GM21390 (cell line): Measurements from ENCODE around the gene NUAK1.
"Not testable (repeated sequence)": the region's sequence is repeated elsewhere in the genome, so short reads cannot be mapped to it uniquely, and the experiment has no call there.

Experiments used
- ATAC-seq: cut with Tn5 transposase; IDR thresholded peaks from one replicate; pipeline ENCODE4 v1.9.1; 2021; ENCODE audit not compliant: unreplicated experiment

The NUAK1 gene

DNA sequence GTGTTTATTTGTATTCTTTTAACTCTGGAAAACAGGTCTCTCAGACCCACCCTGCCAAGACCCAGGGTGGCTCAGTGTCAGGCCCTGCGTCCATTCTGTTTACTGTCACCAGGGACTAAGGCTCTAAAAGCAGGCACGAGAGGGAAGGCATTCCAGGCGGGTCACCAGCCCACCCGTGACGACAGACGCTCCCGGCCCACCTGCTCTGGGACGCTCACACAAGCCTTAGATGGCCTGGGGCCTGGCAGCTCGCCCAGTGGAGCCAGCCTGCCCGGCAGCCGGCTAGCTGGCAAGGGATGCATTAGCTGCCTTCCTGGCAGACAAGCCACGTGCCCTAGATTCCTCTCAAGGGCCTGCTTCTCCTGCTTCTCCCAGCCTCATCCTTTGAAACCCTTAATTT lies 9.2 kb upstream of the NUAK1 start:
- no peak for ATAC-seq

DNA sequence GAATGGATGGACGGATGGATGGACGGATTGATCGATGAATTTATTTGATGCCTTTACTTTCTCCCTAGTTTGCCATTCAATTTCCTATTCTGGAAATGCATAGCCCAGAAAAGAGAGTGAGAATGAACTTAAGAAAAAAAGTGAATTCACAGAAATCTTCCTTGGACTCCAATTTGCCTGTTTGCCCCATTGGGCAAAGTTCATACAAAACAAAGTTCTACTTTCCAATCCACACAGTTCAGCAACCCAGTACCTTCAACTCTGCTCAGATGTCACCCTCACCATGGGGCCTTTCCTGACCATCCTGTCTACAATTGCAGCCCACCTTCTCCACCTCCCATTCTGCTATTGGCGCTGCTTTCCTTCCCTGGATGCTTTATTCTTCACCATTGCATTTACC lies 8.2 kb upstream of the NUAK1 start:
- no peak for ATAC-seq

DNA sequence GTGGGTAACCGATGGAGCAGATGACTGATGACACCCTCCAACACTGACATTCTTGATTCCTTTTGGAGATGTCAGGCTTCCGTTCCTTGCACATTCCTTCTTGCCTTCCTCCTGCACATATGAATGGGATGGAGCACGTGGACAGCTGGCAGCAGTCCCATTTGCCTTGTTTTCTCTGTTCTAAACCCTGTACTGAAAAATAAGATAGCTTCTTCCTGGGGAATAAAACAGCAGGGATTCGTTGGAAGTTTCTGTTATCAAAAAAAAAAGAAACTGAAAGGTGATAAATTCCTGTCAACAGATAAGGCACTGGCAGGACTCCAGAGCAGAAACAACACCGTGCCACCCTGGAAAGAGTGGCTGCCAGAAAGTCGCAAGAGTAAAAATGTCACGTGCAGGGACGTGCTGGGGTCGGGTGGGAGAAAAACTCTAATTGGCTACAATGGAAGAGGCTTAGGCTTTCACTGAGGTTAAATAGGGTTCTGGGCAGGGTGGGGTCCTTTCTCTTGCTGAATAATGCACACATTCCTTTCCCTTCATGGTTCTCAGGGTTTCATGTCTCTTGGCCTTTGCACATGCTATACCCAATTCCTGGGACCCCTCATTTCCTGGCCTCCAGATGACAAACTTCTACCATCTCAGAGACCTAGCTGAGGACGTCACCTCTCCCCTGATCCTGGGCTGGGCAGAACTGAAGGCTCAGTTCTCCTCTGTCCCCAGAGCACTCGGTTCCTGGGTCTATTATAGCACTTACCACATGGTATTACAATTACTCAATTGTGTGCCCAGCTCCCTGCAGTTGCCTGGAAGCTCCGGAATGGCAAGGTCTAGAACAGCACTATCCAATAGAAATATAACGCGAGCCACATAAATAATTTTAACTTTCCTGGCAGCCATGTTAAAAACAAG lies 7.0 kb upstream of the NUAK1 start:
- ATAC-seq: no peak

DNA sequence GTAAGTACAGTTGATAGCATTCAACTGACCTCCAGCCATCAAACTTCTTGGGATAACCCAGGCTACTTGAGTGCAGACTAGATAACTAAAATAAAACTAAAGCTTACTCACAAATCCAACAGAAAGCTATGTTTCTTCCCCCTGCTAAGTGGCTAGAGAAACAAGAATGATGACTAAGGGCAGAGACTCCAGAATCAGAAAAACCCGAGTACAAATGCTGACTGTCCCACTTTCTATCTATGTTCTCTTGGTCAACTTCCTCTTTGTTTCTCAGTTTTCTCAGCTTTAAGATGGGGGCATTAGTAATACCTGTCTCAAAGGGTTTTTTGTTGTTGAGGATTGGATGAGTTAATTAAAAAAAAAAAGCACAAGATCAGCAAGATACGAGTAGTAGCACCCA lies 6.1 kb upstream of the NUAK1 start:
- ATAC-seq: no peak

DNA sequence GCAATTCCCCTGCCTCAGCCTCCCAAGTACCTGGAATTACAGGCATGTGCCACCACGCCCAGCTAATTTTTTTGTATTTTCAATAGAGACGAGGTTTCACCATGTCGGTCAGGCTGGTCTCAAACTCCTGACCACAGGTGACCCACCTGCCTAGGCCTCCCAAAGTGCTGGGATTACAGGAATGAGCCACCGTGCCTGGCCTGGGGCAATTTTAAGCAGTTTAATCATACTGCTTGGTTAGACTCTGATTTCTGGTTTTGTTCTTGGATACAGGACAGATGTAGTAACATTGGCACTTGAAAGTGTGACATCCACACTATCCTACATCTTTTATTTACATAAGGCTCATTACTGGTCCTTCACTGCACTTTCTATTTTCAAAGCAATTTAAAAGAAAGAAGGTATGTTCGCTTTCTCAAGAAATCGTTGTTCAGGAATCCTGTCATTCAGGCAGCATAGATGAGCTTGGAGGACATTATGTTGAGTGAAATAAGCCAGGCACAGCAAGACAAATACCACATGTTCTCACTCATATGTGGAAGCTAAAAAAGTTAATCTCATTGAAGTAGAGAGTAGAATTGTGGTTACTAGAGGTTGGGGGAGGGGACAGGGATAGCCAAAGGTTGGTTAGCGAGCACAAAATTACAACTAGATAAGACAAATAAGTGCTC lies 4.0 kb upstream of the NUAK1 start:
- ATAC-seq: no peak

DNA sequence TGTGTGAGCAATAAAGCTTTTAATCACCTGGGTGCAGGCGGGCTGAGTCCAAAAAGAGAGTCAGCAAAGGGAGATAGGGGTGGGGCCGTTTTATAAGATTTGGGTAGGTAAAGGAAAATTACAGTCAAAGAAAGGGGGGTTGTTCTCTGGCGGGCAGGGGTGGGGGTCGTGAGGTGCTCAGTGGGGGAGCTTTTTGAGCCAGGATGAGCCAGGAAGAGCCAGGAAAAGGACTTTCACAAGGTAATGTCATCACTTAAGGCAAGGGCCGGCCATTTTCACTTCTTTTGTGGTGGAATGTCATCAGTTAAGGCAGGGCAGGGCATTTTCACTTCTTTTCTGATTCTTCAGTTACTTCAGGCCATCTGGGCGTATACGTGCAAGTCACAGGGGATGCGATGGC lies 3.2 kb upstream of the NUAK1 start:
- not testable (repeated sequence) for ATAC-seq

DNA sequence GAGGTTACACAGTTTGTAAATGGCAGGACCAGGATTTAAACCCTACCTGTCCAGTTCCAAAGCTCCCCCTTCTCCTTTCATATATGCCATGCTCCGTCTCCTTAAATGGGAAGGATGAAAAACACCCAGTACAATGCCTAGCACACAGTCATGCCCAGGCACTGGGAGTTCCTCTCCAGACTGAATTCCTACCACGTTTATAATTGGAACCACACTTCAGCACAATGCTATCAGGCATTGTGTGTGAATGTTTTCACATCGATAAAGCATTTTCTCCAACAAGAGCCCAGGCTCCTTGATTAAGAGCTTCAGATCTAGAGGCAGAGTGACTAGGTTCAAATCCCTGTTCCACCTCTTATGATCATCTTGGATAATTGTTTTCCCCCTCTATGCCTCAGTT lies 2.7 kb upstream of the NUAK1 start:
- ATAC-seq: no peak

DNA sequence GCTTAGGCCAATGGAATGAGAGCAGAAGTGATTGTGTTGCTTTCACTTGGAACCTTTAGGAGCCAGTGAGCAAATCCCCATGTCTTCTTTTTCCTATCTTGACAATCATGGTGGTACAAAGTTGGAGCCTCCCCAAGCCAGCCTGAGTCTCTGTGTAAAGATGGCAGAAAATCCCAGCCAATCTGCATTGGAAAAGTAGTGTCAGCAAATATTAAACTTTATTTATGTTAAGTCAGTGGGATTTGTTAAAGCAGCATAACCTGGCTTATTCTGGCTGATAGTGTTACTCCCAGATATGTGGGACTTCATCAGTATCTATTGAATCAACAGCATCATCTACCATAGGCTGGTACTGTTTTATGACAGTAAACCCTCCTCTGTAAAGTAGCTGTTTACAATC lies 2.2 kb upstream of the NUAK1 start:
- no peak for ATAC-seq

DNA sequence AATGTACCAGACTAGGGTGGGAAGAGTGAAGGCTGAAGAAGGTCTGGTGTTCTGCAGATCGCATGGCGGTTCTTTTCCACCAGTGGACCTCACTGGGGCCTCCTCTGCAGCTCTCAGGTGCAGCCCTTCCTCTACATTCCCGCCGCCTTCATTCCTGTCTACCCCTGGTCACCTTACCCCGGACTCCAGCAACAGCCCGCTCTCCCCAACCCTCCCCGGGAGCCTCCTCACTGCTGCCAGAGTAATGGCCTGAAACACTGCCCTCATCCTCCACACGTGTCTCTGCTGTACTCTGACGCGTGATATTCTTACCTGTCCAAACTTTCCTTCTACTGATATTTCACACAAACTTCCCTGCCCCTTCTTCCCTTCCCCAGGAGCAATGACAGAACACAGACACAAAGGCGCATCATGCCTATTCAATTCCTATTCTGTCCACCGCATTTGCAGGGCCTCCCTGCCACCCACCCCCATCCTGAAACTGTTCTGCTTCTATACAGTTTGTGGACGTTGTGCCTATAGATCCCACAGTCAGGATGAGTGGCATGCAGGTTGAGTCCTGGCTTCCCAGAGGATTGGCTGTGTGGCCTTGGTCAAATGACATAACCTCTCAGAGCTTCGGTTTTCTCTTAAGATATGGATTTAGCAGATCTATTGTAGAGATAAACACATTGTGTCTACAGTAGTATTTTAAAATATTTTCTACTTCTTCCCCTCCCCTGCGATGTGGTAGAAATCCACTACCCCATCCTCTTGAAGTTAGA lies 1.7 kb upstream of the NUAK1 start:
- ATAC-seq: no peak

DNA sequence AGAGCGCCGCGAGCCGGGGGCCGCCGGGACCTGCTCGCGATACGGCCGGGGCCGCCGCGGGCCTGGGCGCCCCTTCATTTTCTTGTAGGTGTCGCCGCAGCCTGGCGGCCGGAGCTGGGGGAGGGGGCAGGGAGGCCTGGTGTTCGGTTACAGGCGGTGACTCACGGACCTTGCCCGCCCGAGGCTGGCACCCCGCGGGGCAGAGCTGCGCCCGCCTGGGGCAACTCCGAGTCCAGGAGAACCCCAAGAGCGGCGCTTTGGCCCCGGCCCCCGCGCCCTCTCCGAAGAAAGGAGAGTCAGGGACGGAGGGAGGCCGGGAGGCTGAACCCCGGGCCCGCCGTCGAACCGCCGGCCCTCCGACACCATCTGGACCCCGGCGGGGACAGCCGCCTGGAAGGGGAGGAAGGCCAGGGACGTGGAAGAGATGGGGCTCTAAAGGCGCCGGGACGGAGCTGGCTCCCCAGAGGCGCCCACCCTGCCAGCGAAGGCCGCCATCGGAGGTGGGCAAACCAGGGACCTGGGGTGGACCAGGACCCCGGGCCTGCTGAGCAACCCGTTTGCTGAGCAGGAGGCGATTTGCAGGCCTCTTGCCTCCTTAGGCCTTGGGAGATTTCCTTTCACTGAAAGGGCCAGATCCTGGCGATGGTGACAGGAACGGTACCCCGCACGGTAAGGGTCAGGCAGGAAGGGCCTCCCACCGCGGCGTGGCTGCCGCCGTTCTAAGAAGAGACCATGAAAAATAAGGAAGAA lies 843 bp upstream of the NUAK1 start:
- no peak for ATAC-seq

DNA sequence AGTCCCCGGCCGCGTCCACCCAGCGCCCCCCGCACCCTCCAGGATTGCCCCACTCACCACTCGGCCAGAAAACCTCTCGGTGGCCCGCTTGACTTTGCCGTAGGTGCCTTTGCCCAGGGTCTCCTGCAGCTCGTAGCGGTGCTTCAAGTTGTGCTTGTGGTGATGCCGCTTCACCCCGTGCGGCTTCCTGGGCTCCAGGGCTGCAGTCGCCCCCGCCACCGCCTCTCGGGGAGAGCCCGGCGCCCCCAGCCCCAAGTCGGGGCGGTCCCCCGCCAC lies 459 bp downstream of the NUAK1 start:
- no peak for ATAC-seq

DNA sequence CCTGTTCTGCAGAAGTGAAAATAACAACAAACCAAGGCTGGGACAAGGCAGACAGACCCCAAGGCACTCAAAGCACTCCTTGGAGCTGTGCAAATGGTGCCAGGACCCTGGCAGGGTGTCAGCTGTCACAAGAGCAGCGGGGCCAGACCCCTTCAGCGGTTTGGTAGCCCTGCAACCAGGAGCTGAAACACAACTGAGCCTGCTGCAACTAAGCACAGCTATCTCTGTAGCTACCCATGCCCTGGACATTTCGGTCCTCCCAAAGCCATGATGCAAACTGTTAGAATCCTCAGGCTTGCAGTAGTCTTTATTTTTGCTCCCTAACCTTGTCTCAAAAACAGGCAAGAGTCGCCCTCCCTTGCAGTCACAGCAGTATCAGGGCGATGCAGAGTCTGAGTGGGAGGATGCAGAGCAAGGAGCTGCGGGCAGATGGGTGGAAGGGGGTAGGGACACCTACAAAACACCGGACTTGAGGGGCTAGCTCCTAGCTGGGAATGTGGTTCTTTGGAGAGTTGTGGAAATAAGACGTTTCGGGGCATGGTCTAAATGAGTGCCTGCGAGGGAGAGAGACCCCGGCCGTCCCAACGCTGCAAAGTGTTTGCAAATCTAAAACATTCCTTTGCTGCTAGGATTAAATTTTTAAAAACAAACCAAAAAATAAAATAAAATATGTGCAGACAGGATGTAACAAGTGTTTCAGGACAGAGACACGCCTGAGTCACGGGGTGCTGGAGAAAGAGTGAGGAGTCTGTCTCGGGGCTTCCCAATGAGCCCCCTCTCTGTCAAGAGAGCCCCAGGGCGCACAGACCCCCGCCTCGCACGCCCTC lies 1.0 kb downstream of the NUAK1 start:
- ATAC-seq: no peak

DNA sequence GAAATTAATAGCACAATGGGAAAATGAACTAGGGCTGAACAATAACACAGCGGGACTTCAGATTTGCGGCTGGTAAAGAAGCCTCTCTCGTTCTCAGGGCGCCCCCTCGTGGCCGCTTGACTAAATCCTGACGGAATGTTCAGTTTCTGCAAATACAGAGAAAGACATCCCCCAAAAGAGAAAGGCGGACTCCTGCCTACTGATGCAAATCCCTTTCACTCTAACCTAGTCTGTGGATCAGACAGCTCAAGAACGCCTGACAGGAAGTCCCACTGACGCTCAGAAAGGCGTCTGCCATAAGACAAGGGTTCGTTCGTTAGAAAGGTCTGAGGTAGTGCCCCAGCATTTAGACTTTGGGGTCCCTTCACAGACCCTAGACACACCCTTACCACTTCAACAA lies 2.5 kb downstream of the NUAK1 start:
- no peak for ATAC-seq

DNA sequence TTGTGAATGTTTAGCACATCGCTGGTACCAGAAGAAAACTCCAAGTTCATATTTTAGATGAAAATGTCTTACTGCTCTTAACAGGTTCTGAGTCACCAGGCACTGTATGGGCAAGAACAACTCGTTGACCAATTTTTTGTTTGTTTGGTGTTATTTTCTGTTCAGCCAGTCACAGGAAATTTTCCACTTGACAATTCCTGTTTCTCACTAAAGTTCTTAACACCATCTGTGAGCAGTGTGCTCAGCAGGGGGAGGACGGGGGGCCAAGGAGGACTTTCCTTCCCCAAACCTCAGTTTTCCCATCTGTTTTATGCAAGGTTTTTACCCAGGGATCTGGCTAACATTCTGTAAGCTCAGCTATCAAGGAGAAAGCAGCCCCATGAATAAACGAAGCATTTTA lies 3.0 kb downstream of the NUAK1 start:
- no peak for ATAC-seq

DNA sequence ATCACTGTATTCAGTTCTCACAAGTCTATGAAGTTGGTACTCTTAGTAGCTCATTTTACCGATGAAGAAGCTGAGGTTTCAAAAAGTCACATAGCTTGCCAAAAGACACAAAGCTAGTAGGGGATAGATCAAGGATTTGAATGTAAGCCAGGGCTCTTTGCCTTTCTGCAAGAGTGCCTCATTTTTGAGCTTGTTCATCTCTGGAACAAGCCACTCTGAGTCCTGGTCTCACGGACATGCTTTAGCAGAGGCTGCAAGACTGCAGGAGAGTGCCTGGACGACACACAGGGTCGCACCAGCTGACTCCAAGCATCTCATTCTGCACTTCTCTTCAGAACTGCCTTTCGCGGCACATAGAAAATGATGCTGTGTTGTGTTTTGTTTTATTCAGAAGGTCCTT lies 3.7 kb downstream of the NUAK1 start:
- ATAC-seq: no peak

DNA sequence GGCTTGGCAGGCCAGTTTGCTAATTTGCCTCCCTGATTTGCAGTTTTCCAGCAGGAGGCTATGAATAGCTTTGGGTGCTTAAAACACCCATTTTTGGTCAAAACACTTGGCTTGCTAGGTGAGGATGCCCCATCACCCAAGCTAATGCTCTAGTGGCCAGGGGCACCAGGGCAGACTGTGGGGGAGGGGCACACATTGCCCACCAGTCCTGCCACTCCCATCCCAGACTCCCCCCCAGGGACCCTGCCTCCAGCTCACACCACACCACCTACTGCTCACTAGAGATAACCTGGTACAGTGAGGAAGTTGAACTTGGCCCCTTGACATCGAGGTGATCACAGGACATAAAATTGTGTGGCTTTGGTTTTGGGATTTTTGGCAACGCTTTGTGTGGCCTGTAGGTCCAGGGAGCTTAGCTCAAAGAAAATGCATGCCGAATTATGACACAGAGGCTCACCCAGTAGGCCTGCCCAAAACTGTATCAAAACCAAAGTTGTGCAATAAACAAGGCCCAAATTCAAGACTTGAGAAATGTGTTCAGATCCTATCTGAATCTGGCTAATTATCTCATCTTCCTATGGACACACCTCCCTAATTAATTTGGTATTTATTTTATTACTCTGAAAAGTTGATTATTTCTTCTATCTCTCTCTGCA lies 4.3 kb downstream of the NUAK1 start:
- no peak for ATAC-seq

DNA sequence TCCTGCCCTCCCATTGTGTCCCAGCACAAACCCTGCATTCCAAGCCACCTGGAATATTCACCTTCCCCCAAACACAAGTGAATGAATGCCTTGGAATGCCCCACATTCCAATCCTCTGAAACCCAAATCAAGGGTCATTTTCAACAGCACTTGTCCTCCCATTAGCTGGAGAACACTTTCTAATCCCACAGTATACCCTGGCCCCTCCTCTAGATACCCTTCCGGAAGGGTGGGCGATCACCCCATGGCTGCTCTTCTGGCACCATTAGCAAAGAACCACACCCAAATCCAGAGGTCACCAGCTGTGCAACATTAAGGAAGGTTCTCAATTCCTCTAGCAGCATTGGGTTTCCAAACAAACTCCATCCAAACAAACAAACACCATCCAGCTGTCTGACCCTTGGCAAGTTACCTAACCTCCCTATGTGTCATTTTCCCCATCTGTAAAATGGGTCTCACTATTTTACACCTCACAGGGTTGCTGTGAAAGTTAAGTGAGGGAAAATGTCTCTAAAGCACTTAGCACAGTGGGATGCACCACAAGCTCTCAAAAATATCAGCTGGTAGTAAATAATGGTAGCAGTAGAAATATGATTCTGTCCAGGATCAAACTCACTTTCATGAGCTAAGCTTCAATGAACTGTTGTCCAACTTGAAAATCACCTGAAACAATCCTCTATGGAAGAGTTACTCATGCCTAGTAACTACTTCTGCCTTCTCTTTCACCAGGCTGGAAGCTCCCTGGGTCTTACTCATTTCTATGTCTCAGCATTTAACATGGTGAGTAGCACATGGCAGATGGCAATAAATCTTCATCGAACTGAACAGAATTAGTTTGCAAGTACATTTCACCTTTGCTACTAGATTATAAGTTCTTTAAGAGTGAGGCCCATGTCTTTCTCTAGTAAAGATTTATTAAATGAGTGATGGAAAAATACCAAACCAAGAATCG lies 5.3 kb downstream of the NUAK1 start:
- no peak for ATAC-seq

DNA sequence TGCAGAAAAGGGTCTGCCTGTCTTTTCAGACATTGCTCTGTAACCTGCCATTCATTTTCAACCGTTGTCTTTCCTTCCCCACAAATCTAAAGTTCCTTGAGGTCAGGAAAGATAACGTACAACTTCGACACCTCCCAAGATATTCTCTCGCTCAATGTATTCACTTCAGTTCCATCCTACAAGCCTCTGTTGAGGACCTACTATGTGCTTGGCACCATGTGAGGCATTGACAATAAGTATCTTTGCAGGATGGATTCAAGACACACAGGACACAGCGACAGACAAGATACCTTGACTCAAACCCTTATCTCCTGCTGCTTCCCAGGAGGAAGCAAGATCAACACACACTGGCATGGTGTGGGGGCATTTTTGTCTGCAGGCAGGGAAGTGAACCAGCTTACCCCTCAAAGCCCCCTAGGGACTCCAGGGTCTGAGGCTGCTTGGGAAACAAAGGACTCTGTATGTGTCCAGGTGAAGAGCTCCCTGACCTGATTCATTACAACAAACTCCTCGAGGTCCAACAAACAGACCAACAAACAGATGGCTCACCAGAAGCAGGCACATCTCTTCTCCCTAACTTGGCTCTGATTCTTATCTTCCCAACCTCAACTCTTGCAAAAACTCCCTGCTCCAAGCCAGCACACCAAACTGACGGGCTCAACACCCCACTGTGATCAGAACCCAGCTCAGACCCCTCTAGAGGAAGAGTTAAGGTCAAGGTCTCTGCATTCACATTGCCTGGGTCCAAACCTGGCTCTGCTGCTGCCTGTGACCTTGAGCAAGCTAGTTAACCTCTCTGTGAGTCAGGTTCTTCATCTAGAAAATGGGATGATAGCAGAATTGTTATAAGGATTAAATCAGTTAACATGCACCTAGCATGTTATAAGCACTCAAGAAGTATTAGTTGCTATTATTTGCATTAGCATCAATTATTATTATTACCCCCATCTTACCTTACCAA lies 6.3 kb downstream of the NUAK1 start:
- ATAC-seq: no peak
